H1 (cell line): ENCODE measurements around the gene PATJ. TPM values are rescaled to one million over a fixed set of nuclear protein-coding genes. Genes with fewer than 3 reads are reported as not detected.

Experiments used
- CTCF ChIA-PET: fragments of 300-600 bp; sonication (Branson Sonifier 250); formaldehyde crosslinking; loops from one replicate; lab custom pipeline; 2021; ENCODE audit not compliant: partially characterized antibody; lab: Charles Lee
- POLR2A ChIA-PET: fragments of 300-600 bp; sonication (Branson Sonifier 250); formaldehyde crosslinking; loops from one replicate; lab custom pipeline; 2021; ENCODE audit warnings: inconsistent platforms; ENCODE audit not compliant: partially characterized antibody; lab: Charles Lee
- DNase-seq, 2 experiments: peaks; one replicate each; pipeline versions ENCODE4 v3.0.0 to v3.0.0-alpha.2; 2010 to 2022; ENCODE audit warnings: low spot score in 2 of 2, low read depth in 1 of 2, mixed read lengths in 1 of 2
- FAIRE-seq: peaks from 2 replicates; lab custom pipeline; 2011; peaks lifted over from hg19 to GRCh38; lab: Jason Lieb, UNC
- H2AFZ ChIP-seq: 2 replicates; pipeline ENCODE4 v1.8.1; 2012; ENCODE audit warnings: low read length, inconsistent platforms
- H2AK5ac ChIP-seq: 2 replicates; pipeline ENCODE4 v1.6.1; 2013; ENCODE audit warnings: low read depth, low read length
- H2BK120ac ChIP-seq: replicated peaks from 2 replicates; pipeline ENCODE3; 2013; ENCODE audit warnings: low read depth, low read length, inconsistent platforms
- H2BK12ac ChIP-seq: 2 replicates; pipeline ENCODE4 v1.6.1; 2013; ENCODE audit warnings: low read depth, low read length
- H2BK15ac ChIP-seq: 2 replicates; pipeline ENCODE4 v1.6.1; 2013; ENCODE audit warnings: low read length
- H2BK20ac ChIP-seq: 2 replicates; pipeline ENCODE4 v1.6.1; 2013; ENCODE audit warnings: low read length
- H2BK5ac ChIP-seq: 2 replicates; pipeline ENCODE4 v1.6.1; 2013; ENCODE audit warnings: low read depth, low read length
- H3K14ac ChIP-seq: 2 replicates; pipeline ENCODE4 v1.6.1; 2013; ENCODE audit warnings: inconsistent platforms; ENCODE audit not compliant: insufficient read length
- H3K18ac ChIP-seq: 2 replicates; pipeline ENCODE4 v1.6.1; 2013; ENCODE audit warnings: low read length; ENCODE audit errors: extremely low read depth
- H3K23ac ChIP-seq: 2 replicates; pipeline ENCODE4 v1.6.1; 2013; ENCODE audit warnings: inconsistent platforms; ENCODE audit not compliant: insufficient read length
- H3K23me2 ChIP-seq: 2 replicates; pipeline ENCODE4 v1.6.1; 2013; ENCODE audit warnings: low read depth, low read length
- H3K27ac ChIP-seq: 2 replicates; pipeline ENCODE4 v1.6.1; 2011; ENCODE audit warnings: low read depth, low read length, inconsistent platforms
- H3K27me3 ChIP-seq, 4 experiments: replicated peaks in 1 of 4; 1 replicate in 1 of 4; 2 replicates in 3 of 4; pipeline versions ENCODE4 v1.6.1 to v1.8.1; 2011 to 2013; ENCODE audit warnings: low read length in 3 of 4, mild to moderate bottlenecking in 3 of 4, inconsistent platforms in 2 of 4, mixed read lengths in 2 of 4, moderate library complexity in 1 of 4; ENCODE audit not compliant: control insufficient read depth in 3 of 4, insufficient read depth in 3 of 4; ENCODE audit errors: extremely low read depth in 1 of 4
- H3K36me3 ChIP-seq, 4 experiments: 2 replicates each; pipeline versions ENCODE4 v1.6.1 to v1.8.1; 2011 to 2013; ENCODE audit warnings: mild to moderate bottlenecking in 4 of 4, low read length in 3 of 4, moderate library complexity in 2 of 4, control low read depth in 1 of 4, inconsistent platforms in 1 of 4; ENCODE audit not compliant: insufficient read depth in 4 of 4, control insufficient read depth in 2 of 4
- H3K4ac ChIP-seq: replicated peaks from 2 replicates; pipeline ENCODE3; 2013; ENCODE audit warnings: low read length, low read depth, mixed read lengths, inconsistent platforms; ENCODE audit not compliant: insufficient read length
- H3K4me1 ChIP-seq, 4 experiments: replicated peaks in 1 of 4; 1 replicate in 1 of 4; 2 replicates in 3 of 4; pipeline versions ENCODE4 v1.6.1 to v1.8.1; 2011 to 2013; ENCODE audit warnings: low read length in 3 of 4, inconsistent platforms in 2 of 4, mixed read lengths in 1 of 4; ENCODE audit not compliant: insufficient read depth in 4 of 4, control insufficient read depth in 3 of 4
- H3K4me2 ChIP-seq, 2 experiments: 2 replicates each; pipeline versions ENCODE4 v1.6.1 to v1.8.1; 2011 to 2013; ENCODE audit warnings: low read depth in 2 of 2, low read length in 2 of 2, control low read depth in 1 of 2, inconsistent platforms in 1 of 2, mild to moderate bottlenecking in 1 of 2; ENCODE audit not compliant: insufficient read depth in 1 of 2
- H3K4me3 ChIP-seq, 4 experiments: fragments of 200-600, 300-600 bp in 1 of 4; sonication (generic), shearing (Covaris generic), sonication (Bioruptor Twin) in 1 of 4; 2 replicates each; pipeline versions ENCODE4 v1.5.1 to v1.8.1; 2011 to 2016; ENCODE audit warnings: low read length in 4 of 4, low read depth in 3 of 4, control low read depth in 2 of 4, inconsistent platforms in 2 of 4, mild to moderate bottlenecking in 2 of 4, mixed read lengths in 1 of 4, moderate library complexity in 1 of 4; ENCODE audit not compliant: insufficient read depth in 2 of 4; ENCODE audit errors: extremely low read depth in 1 of 4
- H3K56ac ChIP-seq: replicated peaks from 2 replicates; pipeline ENCODE3; 2013; ENCODE audit warnings: low read depth, mild to moderate bottlenecking, mixed read lengths, low read length, inconsistent platforms; ENCODE audit not compliant: insufficient read length
- H3K79me1 ChIP-seq: 2 replicates; pipeline ENCODE4 v1.6.1; 2013; ENCODE audit warnings: low read depth, low read length, control low read depth
- H3K79me2 ChIP-seq, 2 experiments: 2 replicates each; pipeline versions ENCODE4 v1.6.1 to v1.8.1; 2012 to 2013; ENCODE audit warnings: low read length in 2 of 2, mild to moderate bottlenecking in 2 of 2, inconsistent platforms in 1 of 2; ENCODE audit not compliant: insufficient read depth in 2 of 2, control insufficient read depth in 1 of 2
- H3K9ac ChIP-seq, 4 experiments: replicated peaks in 1 of 4; 1 replicate in 1 of 4; 2 replicates in 3 of 4; pipeline versions ENCODE4 v1.6.1 to v1.8.1; 2011 to 2013; ENCODE audit warnings: low read depth in 3 of 4, low read length in 3 of 4, control low read depth in 2 of 4, mild to moderate bottlenecking in 2 of 4, moderate library complexity in 2 of 4, inconsistent platforms in 1 of 4; ENCODE audit errors: extremely low read depth in 1 of 4
- H3K9me3 ChIP-seq, 2 experiments: 2 replicates each; pipeline versions ENCODE4 v1.6.1 to v1.8.1; 2012 to 2013; ENCODE audit warnings: mild to moderate bottlenecking in 2 of 2, moderate library complexity in 2 of 2, control low read depth in 1 of 2, inconsistent platforms in 1 of 2, low read depth in 1 of 2, low read length in 1 of 2, mixed read lengths in 1 of 2; ENCODE audit not compliant: insufficient read depth in 2 of 2
- H4K20me1 ChIP-seq, 2 experiments: replicated peaks in 1 of 2; 2 replicates each; pipeline versions ENCODE3 to v1.8.1; 2011 to 2013; ENCODE audit warnings: inconsistent platforms in 2 of 2, low read length in 2 of 2, mild to moderate bottlenecking in 1 of 2; ENCODE audit not compliant: insufficient read depth in 2 of 2, control insufficient read depth in 1 of 2
- H4K5ac ChIP-seq: 2 replicates; pipeline ENCODE4 v1.6.1; 2013; ENCODE audit warnings: low read length, low read depth, mixed read lengths, inconsistent platforms; ENCODE audit not compliant: insufficient read length
- H4K8ac ChIP-seq: 2 replicates; pipeline ENCODE4 v1.8.0; 2013; ENCODE audit warnings: mild to moderate bottlenecking, moderate library complexity, low read length, inconsistent platforms; ENCODE audit not compliant: insufficient read depth; ENCODE audit errors: extremely low read depth
- H4K91ac ChIP-seq: replicated peaks from 2 replicates; pipeline ENCODE3; 2013; ENCODE audit warnings: low read length, mixed read lengths, inconsistent platforms; ENCODE audit not compliant: insufficient read length
- MAFK ChIP-seq: IDR thresholded peaks from 2 replicates; pipeline ENCODE4 v1.6.1; 2012; ENCODE audit warnings: low read depth, mild to moderate bottlenecking, improper control_type of control experiment, low read length
- WGBS, 2 experiments: shearing (Covaris generic) in 1 of 2; methylation state at CpG; one replicate each; pipeline versions ENCODE4 v1.1.6 to v1.1.7; 2013 to 2015; ENCODE audit warnings: low lambda C conversion rate in 2 of 2, mixed read lengths in 2 of 2, inconsistent platforms in 1 of 2, low coverage in 1 of 2, missing lambda C conversion rate in 1 of 2; ENCODE audit not compliant: insufficient replicate concordance in 2 of 2, insufficient coverage in 1 of 2, insufficient read length in 1 of 2; ENCODE audit errors: extremely low coverage in 1 of 2, missing lambda C conversion rate in 1 of 2; 5-methylcytosine and 5-hydroxymethylcytosine counted together
- polyA plus RNA-seq, 7 experiments: library from polyadenylated mRNA; depleted of rRNA in 3 of 7; stranded (reverse) in 5 of 7; unstranded in 2 of 7; fragments of >200 nt in 5 of 7; fragments of 200-250 nt in 2 of 7; gene quantifications; 1 replicate in 5 of 7; 2 replicates in 1 of 7; 4 replicates in 1 of 7; pipeline versions ENCODE4 v1.2.1 to v1.2.3, GENCODE V29; 2011 to 2013; ENCODE audit warnings: missing spikeins in 2 of 7, mixed read lengths in 2 of 7
- total RNA-seq: library from RNA; stranded (reverse); fragmentation: NEBNext Ultra II Directional; extraction: Animal tissue kit (Norgen Biotek cat#: 25700); gene quantifications from 2 replicates; pipeline ENCODE4 v1.2.1, GENCODE V29; 2021

PATJ gene
- total and polyA plus RNA-seq, 2 of the 8 experiments (the other 6 are each of a cell fraction or from before 2014, with no cell fraction given): 8.2 to 55.6 TPM

GRCh38 chr1:62066713-62067112 is 324.4 kb downstream of the PATJ start:
- H3K9ac ChIP-seq: no peak overlapping the region
- H3K36me3 ChIP-seq: peaks cover 0 to 6% (median 0%) of the 10 kb centered on the region in 4 experiments; a peak in 1 of 8 replicates
- H3K18ac ChIP-seq: no peak overlapping the region
- no peaks in the 10 kb centered on the region for H3K79me1 ChIP-seq
- no peaks in the 10 kb centered on the region for H3K23me2 ChIP-seq
- no peak overlapping the region for H2BK20ac ChIP-seq
- 0 out of 7 replicates have a peak, but pooled peaks cover 0 to 2% (median 0%) of the 10 kb centered on the region in 4 experiments for H3K4me1 ChIP-seq
- CTCF ChIA-PET: interaction anchor here (0.6 kb wide), 1 partner anchor 16 kb away, joined by 3 read pairs; no protein-coding TSS in a partner anchor
- WGBS, 2 experiments: 82% methylated on average over 2 of the region's 2 CpGs; no CpG with 5 or more reads in 1 of the 2 experiments
- H3K9me3 ChIP-seq: peaks cover 7% of the 10 kb centered on the region in 2 experiments; a peak in 2 of 4 replicates
- POLR2A ChIA-PET: no interaction called here
- no peak overlapping the region for H2AFZ ChIP-seq
- H3K4ac ChIP-seq: no peak overlapping the region
- H3K27ac ChIP-seq: no peak overlapping the region
- no peak overlapping the region for H3K23ac ChIP-seq
- H2BK120ac ChIP-seq: no peak overlapping the region
- DNase-seq (no peak), FAIRE-seq (no peak)
- H2AK5ac ChIP-seq: no peak overlapping the region
- H4K5ac ChIP-seq: no peak overlapping the region
- H4K8ac ChIP-seq: no peak overlapping the region
- no peak overlapping the region for H2BK15ac ChIP-seq
- no peak overlapping the region for H3K4me2 ChIP-seq
- no peak overlapping the region for H3K4me3 ChIP-seq
- no peaks in the 10 kb centered on the region for H3K27me3 ChIP-seq
- no peak overlapping the region for H2BK5ac ChIP-seq
- H3K56ac ChIP-seq: no peak overlapping the region
- no peaks in the 10 kb centered on the region for H4K20me1 ChIP-seq
- H3K79me2 ChIP-seq: no peaks in the 10 kb centered on the region
- no peak overlapping the region for H2BK12ac ChIP-seq
- H4K91ac ChIP-seq: no peak overlapping the region
- H3K14ac ChIP-seq: no peak overlapping the region
- TF ChIP-seq MAFK: no peak
